Nucleus accumbens (tissue), 56 donors: Measurements from ENCODE around the gene DLX1.
"Not testable (repeated sequence)": the region's sequence is repeated elsewhere in the genome, so short reads cannot be mapped to it uniquely, and the experiment has no call there.

Source experiments
- DNase-seq, 56 donors: peaks; one replicate each; lab custom pipeline; 2025; lab: John Stamatoyannopoulos, UW

The DLX1 gene

DNA sequence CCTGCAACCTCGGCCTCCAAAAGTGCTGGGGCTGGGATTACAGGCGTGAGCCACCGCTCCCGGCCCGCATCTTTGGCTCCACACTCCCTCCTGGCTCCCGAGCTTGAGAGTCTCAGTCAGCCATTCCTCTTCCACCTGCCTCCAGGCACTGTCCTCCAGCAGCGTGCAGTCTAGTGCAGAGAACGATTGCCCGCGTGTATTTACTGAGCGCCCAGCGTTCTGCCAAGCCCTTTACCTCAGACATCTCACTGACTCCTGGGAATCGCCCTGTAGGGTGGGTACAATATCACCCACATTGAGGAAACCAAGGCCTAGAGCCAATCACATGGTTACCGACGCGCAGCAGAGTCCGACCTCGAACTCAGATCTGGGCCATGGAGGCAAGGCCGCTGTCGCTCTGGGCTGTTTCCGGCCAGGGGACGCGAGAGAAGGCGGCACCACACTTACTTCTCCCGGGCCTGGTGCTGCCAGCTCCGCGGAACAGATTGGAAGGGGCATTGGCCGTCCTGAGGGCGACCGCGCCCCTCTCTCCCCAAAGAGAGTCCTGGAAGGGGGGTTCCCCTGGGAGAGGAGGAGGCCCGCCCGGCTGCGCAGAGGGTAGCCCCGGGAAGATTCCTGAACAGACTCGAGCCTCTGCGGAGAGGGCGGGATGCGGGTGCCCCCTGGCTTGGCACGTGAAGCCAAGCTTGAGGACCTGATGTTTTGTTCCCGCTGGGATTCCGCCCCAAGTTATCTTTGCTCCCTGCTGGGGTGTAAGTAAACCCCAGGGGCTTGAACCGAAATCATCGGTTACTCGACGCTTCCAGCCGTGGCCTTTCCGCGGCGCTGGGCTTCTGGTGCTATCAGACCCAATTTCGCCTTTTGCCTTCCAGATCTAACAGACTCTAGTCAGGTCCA, 22.6 kb downstream of the DLX1 start:
- no peak for DNase-seq

DNA sequence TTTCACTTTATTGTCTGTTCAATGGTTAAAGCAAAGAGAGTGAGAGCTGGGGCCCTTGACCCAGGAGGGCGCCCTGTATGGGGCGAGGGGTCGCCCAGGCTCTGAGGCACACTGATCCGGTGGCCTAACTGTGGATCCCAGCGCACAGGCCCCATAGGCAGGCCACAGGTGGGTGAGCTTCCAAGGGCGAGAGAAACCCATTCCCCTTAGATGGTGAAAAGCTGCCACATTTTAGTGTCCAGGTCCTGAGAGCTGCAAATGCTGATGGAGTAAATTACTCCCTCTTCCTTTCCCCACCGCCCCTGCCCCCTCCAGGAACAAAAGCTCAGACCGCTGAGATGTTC, 23.3 kb downstream of the DLX1 start:
- DNase-seq, result no peak

DNA sequence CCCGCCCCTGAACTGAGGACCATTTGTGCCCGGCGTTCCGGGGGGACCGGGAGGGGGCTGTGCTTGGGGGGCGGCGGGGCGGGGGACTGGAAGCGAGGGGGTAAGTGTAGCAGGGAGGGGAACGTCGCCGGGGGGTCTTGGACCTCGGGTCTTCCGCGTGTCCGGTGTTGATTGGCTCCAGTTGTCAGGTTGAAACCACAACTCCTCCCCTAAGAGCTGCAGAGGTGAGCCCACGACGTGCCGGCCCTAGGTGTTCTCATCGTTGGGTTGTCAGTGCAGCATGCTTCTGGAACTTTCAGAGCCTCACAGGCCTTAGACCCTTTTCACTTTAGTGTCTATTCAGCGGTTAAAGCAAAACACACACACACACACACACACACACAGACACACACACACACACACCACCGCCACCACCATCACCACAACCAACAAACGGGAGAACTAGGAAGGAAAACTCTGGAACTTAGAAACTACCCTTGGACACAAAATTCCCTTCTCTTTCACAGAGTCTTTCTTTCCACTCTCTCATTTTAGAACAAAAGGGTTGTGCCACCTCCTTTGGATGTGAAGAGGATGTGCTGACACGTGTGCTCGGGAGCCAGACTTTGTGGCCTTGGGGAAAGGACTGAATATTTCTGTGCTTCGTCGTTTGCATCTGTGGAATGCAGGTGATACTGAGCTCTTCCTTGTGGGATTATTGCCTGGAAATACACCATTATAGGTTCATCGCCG, 24.1 kb downstream of the DLX1 start:
- DNase-seq, result no peak

DNA sequence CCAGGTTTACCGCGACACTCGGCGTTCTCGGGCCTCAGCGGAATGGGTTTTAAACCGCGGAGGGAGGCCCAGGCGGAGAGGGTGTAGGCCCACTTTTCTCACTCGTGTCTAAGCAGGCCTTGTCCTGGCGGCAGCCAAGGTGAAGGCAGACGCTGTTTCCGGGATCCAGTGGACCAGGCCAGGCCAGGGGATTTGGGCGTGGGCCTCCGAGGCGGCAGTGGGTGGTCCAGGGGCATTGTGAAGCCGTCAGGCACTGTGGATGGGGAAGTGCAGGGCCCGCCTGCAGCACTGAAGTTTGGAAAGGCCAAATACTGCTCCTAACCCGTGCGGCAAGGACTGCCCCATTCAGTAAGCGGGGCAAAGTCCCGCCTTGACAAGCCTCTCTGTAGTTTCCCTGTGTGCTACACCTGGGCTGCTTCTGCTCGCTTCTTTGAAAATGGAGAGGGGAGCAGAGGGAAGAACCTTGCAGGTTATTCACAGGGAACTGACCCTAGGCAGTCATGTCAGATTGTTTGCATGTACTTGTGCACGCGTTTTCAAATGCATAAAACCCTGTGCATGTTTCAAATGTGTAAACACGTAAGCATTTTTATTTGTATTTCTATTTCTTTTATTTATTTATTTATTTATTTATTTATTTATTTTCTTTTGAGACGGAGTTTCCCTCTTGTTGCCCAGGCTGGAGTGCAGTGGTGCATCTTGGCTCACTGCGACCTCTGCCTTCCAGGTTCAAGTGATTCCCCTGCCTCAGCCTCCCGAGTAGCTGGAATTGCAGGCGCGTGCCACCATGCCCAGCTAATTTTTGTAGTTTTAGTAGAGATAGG, 24.9 kb downstream of the DLX1 start:
- no peak for DNase-seq

DNA sequence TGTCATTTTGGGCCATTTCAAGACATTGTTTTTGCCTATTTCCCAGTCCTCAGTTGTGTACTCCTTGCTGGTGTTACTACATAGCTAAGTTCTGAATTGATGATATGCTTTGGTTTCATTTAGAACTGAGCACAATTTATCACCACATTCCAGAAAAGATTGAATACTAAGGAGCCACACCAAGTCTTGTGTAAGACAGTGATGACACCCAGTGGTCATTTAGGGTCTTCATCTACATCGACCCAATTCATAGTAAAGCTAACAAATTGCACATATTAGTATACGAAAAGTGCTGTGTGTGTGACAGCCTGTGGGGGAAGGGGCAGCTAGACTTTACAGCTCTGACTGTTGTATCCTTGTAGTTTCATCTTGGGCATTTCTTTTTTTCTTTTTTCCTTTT, 28.3 kb downstream of the DLX1 start:
- DNase-seq, result no peak

DNA sequence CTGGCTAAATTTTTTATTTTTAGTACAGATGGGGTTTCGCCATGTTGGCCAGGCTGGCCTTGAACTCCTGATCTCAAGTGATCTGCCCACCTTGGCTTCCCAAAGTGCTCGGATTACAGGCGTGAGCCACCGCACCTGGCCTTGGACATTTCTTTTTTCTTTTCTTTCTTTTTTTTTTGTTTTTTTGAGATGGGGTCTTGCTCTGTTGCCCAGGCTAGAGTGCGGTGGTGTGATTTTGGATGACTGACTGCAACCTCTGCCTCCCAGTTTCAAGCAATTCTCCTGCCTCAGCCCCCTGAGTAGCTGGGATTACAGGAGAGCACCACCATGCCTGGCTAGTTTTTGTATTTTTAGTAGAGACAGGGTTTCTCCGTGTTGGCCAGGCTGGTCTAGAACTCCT, 28.9 kb downstream of the DLX1 start:
- DNase-seq, result not testable (repeated sequence)

DNA sequence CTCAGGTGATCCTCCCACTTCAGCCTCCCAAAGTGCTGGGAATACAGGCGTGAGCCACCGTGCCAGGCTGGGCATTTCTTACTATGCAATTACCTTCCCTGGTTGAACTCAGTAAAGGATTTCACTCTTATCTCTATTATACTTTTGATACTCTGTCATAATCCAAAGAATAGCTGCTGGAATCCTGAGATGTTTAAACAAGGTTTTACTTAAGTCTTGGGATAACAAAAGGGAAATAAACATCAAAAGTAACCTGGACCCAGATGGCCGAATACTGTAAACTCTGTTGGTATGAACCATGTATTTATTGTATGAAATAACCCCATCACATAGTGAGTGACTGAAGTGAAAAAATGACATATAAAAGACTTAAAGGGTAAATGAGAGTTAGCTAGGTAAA, 29.3 kb downstream of the DLX1 start:
- no peak for DNase-seq

DNA sequence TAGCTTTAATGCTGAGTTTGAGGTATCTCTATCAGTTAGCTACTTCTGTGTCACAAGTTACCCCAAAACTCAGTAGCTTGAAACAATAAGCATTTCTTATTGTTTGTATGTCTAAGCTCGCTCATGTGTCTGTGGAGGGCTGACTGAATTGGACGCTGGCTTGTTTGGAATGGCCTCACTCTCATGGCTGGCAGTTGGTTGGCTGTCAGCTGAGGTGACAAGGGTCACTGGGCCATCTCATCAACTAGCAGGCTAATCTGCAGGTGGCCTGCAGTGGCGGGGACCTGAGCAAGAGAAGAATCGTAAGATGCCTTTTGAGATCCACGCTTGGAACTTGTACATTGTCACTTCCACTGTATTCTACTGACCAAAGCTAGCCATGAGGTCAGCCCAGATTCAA, 30.8 kb downstream of the DLX1 start:
- no peak for DNase-seq

DNA sequence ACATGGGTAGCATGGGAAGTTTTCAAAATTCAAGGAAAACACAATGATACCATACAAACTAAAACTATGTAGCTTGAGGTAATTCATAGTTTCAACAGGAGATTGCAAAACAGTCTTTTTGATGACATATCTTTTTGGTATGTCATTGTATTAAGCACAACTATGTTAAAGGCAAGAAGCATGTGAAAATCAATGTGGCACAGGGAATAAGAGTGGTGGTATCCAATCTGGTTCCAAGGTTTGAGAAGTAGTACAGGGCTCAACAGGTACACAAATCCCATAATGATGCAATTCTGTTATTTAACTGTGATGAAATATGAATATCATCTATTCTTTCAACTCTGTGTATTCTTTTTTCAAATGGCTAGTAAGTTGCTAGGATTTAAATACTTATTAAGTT, 33.8 kb downstream of the DLX1 start:
- DNase-seq, result no peak

DNA sequence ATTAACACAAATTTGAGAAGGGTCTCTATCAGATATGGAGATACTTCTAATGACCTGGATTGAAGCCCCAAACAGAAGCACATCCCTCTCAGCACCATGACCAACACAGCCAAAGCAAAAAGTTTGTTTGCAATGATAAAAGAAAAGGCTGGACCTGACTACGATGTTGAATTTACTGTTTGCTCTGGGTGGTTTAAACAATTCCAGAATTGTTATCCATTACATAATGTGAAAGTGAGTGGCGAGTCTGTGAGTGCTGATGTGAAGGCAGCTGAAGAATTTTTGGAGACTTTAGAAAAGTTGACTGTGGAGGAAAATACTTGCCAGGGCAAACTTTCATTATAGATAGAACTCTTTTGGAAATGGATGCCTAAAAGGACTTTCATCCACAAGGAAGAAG, 34.8 kb downstream of the DLX1 start:
- DNase-seq, result no peak

DNA sequence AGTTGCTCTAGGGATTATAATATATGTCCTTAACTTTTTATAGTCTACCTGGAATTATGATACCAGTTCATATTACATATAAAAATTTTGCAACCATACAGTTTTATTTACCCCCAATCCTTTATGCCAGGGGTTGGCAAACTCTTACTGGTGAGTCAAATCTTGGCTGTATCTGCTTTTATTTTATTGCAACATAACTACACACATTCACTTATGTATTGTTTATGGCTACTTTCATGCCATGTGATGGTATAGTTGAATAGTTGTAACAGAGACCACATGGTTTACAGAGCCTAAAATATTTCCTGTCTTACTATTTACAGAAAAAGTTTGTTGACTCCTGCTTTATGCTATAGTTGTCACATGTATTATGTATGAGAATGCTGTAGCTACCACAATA, 43.2 kb downstream of the DLX1 start:
- no peak for DNase-seq

DNA sequence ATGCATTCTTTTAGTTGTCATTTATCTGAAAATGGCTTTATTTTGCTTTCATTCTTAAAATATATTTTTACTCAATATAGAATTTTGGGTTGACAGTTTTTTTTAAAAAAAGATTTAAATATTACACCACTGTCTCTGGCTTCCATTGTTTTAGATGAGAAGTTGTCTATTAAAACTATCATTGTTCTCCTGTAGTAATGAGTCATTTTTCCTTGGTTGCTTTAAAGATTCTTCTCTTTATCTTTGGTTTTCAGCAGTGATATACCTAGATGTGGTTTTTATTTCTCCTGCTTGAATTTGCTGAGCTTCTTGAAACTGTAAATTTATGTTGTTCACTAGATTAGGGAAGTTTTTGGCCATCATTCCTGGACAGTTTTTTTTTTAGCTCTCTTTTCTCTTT, 44.1 kb downstream of the DLX1 start:
- DNase-seq, result no peak

DNA sequence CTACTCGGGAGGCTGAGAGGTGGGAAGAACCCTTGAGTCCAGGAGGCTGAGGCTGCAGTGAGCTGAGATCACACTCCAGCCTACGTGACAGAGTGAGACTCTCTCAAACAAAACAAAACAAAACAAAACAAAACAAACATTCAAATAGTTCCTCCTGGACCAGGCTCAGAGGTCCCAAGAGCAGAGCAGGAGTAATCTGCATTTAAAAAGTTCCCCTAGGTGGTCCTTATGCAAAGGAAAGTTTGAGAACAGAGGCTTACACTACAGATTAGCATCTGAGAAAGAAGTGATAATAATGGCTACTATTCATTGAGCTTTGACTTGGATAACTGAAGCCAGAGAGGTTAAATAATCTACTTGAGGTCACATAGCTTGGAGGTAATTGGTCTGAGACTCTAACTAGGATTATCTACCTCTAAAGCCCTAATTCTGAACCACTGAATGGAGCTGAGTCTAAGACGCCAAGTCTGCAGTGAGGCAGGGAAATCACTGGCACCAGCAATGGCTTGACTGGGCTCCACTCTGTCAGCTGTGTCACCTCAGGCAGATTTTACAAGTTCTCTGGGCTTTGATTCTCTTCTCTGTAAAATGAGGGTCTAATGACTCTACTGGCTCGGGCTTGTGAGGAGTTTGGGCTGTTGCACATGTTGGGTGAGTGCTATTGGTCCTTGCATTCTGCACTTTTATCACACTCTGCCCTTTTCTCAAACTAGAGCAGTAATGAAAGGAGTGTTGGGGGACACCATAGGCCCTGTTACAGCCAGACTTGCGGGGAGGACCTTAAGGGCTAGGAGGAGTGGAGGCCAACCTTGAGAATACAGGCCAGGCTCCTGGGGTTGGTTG, 46.6 kb downstream of the DLX1 start:
- DNase-seq, result no peak

DNA sequence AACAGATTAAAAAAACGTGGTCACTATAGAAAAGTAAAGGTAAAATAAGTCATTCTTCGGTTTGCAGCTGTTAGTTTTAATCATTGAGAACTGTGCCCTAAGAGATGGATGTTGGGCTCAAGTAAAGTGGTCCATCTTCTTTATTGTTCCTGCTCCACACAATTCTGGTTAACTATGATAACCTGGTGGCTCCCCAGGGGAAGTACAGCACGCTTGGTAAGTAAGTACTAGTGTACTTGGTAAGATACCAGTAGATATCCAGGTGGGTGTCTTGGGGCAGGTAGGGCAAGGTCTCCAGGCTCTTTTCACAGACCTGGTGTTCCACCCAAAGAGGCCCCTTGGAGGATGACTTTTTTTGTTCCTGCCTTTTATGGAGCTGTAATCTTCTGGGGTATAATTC, 49.0 kb downstream of the DLX1 start:
- DNase-seq, result no peak

DNA sequence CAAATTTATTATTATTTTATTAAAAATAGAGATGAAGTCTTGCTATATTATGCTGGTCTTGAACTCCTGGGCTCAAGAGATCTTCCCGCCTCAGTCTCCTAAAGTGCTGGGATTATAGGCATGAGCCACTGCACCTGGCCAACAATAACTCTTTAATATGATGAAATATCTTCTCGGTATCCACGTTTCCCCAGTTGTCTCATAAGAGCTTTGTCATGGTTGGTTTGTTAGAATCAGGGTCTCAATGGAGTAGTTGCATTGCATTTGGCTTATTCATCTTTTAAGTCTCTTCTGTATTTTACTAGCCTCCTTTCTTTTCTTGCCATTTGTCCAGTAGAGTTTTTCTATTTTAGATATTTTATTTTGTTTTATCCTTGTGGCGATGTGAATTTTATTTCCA, 50.1 kb downstream of the DLX1 start:
- no peak for DNase-seq

DNA sequence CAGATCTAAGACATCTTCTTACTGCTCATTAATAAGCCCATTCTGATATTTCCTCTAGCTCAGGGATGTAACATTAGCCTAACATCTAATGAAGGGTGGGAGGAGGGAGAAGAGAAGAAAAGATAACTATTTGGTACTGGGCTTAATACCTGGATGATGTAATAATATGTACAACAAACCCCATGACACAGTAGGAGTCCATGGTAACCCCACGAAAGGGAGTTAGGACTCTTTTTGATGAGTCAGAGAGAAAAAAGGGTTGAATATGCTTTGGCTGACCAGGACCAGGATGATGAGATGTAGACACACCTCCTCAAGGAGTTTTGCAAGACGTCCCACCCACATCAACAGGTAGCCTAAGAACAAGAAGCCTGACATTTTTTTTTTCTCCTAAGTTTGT, 51.8 kb downstream of the DLX1 start:
- DNase-seq, result no peak

DNA sequence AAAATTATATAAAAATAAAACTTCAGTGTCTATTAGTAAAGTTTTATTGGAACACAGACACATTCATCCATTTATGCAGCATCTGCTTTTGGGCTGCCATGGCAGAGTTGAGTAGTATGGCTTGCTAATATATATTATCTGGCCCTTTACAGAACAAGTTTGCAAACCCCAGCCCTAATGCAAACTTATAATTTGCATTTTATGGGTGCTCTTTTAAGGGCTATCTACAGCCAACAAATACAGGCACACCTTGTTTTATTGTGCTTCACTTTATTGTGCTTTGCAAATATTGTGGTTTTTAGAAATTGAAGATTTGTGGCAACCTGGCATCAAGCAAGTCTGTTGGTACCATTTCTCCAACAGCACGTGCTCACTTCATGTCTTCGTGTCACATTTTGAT, 52.6 kb downstream of the DLX1 start:
- no peak for DNase-seq

DNA sequence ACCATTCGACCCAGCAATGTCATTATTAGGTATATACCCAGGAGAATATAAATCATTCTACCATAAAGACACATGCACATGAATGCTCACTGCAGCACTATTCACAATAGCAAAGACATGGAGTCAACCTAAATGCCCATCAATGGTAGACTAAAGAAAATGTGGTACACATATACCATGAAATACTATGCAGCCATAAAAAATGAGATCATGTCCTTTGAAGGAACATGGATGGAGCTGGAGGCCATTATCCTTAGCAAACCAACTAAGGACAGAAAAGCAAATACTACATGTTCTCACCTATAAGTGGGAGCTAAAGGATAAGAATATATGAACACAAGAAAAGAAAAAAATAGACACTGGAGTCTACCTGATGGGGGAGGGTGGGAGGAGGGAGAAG, 53.4 kb downstream of the DLX1 start:
- not testable (repeated sequence) for DNase-seq
